ENCODE results near the gene PTPRG. TPM values are rescaled to one million over a fixed set of nuclear protein-coding genes. Genes with fewer than 3 reads are reported as not detected.

PTPRG gene
- total RNA-seq, 2 donors from 2014 or later = 23.9 to 31.6 TPM

DNA sequence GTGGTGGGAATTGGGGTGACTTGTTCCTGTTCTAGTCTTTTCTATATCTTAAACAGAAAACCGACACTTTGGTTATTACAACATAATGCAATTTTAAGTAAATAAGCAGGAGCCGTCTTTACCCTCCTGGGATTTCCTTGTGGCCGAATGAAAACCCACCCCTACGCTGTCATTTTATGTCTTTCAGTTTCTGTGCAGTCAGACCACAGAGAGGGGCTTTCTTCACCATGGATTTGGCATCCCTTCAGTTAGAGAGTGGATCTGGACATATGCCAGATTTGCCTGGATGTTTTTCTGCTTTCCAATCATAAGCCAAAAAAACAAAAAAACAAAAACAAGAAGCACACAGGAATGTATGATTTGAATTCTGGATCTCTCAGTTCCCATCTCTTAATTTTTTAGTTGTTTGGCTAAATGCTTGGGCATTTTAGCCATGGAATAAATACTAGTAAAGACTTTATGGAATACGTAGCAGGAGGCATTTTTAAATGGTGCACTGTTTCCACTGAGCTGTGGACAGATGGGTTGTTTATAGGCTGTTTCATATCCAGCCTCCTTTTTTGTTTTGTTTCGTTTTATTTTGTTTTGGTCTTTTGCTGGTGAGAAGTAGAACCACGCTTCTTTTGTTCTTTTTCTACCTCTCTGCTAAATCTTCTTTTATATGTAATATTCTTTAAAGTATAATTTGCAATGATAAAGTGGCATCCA, 539.1 kb downstream of the PTPRG start:
- no peak for ATAC-seq
- intact Hi-C loops (cut with DNase I) = no loop called here
- no peak for TF ChIP-seq POLR2A (IDR thresholded peaks at IDR 0.05)
- TF ChIP-seq, protein P1, sequence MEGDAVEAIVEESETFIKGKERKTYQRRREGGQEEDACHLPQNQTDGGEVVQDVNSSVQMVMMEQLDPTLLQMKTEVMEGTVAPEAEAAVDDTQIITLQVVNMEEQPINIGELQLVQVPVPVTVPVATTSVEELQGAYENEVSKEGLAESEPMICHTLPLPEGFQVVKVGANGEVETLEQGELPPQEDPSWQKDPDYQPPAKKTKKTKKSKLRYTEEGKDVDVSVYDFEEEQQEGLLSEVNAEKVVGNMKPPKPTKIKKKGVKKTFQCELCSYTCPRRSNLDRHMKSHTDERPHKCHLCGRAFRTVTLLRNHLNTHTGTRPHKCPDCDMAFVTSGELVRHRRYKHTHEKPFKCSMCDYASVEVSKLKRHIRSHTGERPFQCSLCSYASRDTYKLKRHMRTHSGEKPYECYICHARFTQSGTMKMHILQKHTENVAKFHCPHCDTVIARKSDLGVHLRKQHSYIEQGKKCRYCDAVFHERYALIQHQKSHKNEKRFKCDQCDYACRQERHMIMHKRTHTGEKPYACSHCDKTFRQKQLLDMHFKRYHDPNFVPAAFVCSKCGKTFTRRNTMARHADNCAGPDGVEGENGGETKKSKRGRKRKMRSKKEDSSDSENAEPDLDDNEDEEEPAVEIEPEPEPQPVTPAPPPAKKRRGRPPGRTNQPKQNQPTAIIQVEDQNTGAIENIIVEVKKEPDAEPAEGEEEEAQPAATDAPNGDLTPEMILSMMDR (IDR thresholded peaks at IDR 0.05) = no peak
- 70 to 77% methylated on average over 7 of the region's 7 CpGs for WGBS, 2 donors
- Histone ChIP-seq H3K4me3 (no peak overlapping the region), H3K27me3 (no peaks in the 10 kb centered on the region), H3K9me3 (no peaks in the 10 kb centered on the region), H3K27ac (no peak overlapping the region), H3K4me1 (no peaks in the 10 kb centered on the region), H3K36me3 (replicated peaks in 1 of 2; ENCODE audit: insufficient read depth in 1 of 2, low read depth in 2 of 2) (no peaks in the 10 kb centered on the region)
- no peak for DNase-seq

DNA sequence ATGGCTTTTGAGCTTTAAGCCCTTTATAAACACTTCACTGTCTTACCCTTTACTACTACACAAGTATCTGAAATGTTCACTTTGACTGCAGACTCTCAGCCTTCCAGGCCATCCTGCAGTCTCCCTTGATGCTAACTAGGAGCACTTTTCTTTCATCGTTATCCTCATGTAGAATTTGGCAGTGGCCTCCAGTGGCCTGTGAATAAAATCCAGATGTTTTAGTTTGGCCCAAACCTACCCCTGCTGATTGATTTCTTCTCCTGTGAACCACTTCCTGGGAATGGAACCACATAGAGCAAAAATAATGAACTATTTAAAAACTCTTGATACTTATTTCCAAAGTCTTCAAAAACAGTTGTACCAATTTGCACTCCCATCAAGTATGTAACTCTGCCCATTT, 540.1 kb downstream of the PTPRG start:
- DNase-seq (peak in 1 of 4 donors; percentile 9), ATAC-seq (no peak)
- H3K27me3 ChIP-seq = no peaks in the 10 kb centered on the region
- H3K36me3 ChIP-seq (replicated peaks in 1 of 2; ENCODE audit: insufficient read depth in 1 of 2, low read depth in 2 of 2) = no peaks in the 10 kb centered on the region
- no peak overlapping the region for H3K4me3 ChIP-seq
- intact Hi-C loops (cut with DNase I) = no loop called here
- H3K27ac ChIP-seq = no peak overlapping the region
- H3K4me1 ChIP-seq = no peaks in the 10 kb centered on the region
- no peaks in the 10 kb centered on the region for H3K9me3 ChIP-seq
- TF ChIP-seq POLR2A (IDR thresholded peaks at IDR 0.05) = no peak
- TF ChIP-seq, protein P1 (IDR thresholded peaks at IDR 0.05) = no peak
- 55 to 68% methylated on average over 1 of the region's 1 CpG for WGBS, 2 donors

DNA sequence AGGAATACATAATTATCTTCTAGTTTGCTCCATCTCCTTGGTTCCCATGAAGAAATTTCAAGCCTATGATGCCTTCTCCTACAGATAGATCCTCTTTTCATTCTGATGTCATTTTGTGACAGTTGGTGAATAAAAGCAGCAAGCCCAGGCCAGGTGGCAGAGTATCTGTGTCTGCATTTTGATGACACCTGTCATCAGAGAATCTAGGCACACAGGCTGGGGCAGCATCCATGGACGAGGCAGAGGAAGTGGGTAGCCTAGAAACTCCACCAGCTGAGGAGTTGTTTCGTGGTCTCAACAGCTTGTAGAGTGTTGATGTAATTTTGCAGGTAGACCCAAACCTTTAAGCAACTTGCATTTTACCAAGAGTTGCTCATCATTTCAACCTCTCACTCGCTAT, 542.2 kb downstream of the PTPRG start:
- ATAC-seq (no peak), DNase-seq (no peak)
- 79 to 95% methylated on average over 3 of the region's 3 CpGs for WGBS, 2 donors
- no peak for TF ChIP-seq POLR2A (IDR thresholded peaks at IDR 0.05)
- TF ChIP-seq, protein P1 (IDR thresholded peaks at IDR 0.05) = no peak
- H3K4me1 ChIP-seq = no peaks in the 10 kb centered on the region
- intact Hi-C loops (cut with DNase I) = no loop called here
- no peaks in the 10 kb centered on the region for H3K9me3 ChIP-seq
- no peaks in the 10 kb centered on the region for H3K27me3 ChIP-seq
- no peaks in the 10 kb centered on the region for H3K36me3 ChIP-seq (replicated peaks in 1 of 2; ENCODE audit: insufficient read depth in 1 of 2, low read depth in 2 of 2)
- H3K4me3 ChIP-seq = no peak overlapping the region
- H3K27ac ChIP-seq = no peak overlapping the region

DNA sequence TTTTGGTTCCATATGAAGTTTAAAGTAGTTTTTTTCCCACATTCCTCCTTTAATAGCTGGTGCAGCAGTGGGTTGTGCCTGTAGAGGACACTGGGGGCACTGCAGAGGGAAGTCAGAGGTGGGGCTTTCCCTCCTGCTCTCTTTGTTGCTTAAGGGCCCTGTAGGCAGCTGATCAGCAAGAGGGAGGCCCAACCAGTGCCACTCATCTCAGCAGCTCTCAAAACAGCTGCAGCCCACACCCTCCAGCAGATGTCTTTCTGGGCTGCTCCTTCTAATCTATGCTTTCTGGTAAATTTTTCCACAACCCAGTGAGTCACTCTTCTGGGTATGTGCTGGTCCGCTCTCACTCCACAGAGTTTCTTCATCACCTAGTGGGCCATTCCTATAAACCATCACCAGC, 548.2 kb downstream of the PTPRG start:
- 100% methylated on average over 1 of the region's 1 CpG for WGBS, 2 donors
- peak in 1 of 4 donors; percentile 31 for DNase-seq
- ATAC-seq = peak; percentile 35
- H3K36me3 ChIP-seq (replicated peaks in 1 of 2; ENCODE audit: insufficient read depth in 1 of 2, low read depth in 2 of 2) = no peaks in the 10 kb centered on the region
- no peaks in the 10 kb centered on the region for H3K27me3 ChIP-seq
- intact Hi-C loops (cut with DNase I) = no loop called here
- TF ChIP-seq, protein P1 (IDR thresholded peaks at IDR 0.05) = no peak
- TF ChIP-seq POLR2A (IDR thresholded peaks at IDR 0.05) = no peak
- no peaks in the 10 kb centered on the region for H3K9me3 ChIP-seq
- H3K27ac ChIP-seq = no peak overlapping the region
- no peaks in the 10 kb centered on the region for H3K4me1 ChIP-seq
- H3K4me3 ChIP-seq = no peak overlapping the region

All from body of pancreas (tissue), 4 donors.